Gastrocnemius medialis (tissue), 4 donors: ENCODE results near the gene PRR27.

Experiments
- POLR2A ChIP-seq, 2 donors: fragments of 450-650 bp; IDR thresholded peaks; one replicate each; pipeline ENCODE4 v1.6.1; 2017; ENCODE audit warnings: antibody characterized with exemption in 2 of 2, mild to moderate bottlenecking in 2 of 2, moderate library complexity in 2 of 2
- TF ChIP-seq, protein P1 (sequence below), 5 experiments: fragments of 450-650 bp in 3 of 5; fragments of 200-600 bp in 2 of 5; sonication (generic) in 2 of 5; IDR thresholded peaks in 4 of 5; conservative IDR thresholded peaks in 1 of 5; 1 replicate in 4 of 5; 2 replicates in 1 of 5; pipeline ENCODE4 v1.5.1; 2016 to 2019; ENCODE audit warnings: antibody characterized with exemption in 5 of 5, mild to moderate bottlenecking in 3 of 5, moderate library complexity in 3 of 5

GRCh38 chr4:70151271-70151670 is 2.8 kb upstream of the PRR27 start:
- TF ChIP-seq, protein P1, sequence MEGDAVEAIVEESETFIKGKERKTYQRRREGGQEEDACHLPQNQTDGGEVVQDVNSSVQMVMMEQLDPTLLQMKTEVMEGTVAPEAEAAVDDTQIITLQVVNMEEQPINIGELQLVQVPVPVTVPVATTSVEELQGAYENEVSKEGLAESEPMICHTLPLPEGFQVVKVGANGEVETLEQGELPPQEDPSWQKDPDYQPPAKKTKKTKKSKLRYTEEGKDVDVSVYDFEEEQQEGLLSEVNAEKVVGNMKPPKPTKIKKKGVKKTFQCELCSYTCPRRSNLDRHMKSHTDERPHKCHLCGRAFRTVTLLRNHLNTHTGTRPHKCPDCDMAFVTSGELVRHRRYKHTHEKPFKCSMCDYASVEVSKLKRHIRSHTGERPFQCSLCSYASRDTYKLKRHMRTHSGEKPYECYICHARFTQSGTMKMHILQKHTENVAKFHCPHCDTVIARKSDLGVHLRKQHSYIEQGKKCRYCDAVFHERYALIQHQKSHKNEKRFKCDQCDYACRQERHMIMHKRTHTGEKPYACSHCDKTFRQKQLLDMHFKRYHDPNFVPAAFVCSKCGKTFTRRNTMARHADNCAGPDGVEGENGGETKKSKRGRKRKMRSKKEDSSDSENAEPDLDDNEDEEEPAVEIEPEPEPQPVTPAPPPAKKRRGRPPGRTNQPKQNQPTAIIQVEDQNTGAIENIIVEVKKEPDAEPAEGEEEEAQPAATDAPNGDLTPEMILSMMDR (IDR thresholded peaks at IDR 0.05 in 4 of 5, conservative IDR thresholded peaks at IDR 0.05 in 1 of 5), result no peak
- TF ChIP-seq POLR2A (IDR thresholded peaks at IDR 0.05), result no peak
